GM18520 (cell line): ENCODE measurements around the gene OSBPL8.
"Not testable (repeated sequence)": the region's sequence is repeated elsewhere in the genome, so short reads cannot be mapped to it uniquely, and the experiment has no call there.

ENCODE experiments used
- ATAC-seq: cut with Tn5 transposase; IDR thresholded peaks from one replicate; pipeline ENCODE4 v1.9.1; 2021; ENCODE audit not compliant: unreplicated experiment

OSBPL8 gene

GRCh38 chr12:76374386-76375020 is 185.1 kb downstream of the OSBPL8 start:
- ATAC-seq, result no peak

GRCh38 chr12:76368230-76368629 is 191.3 kb downstream of the OSBPL8 start:
- ATAC-seq, result no peak

- no peak for ATAC-seq
Observed at GRCh38 chr12:76366163-76366562, 193.4 kb downstream of the OSBPL8 start.

GRCh38 chr12:76364131-76364530 is 195.4 kb downstream of the OSBPL8 start:
- ATAC-seq, result not testable (repeated sequence)

GRCh38 chr12:76360316-76360715 is 199.3 kb downstream of the OSBPL8 start:
- ATAC-seq, result no peak

GRCh38 chr12:76356071-76356470 is 203.5 kb downstream of the OSBPL8 start:
- ATAC-seq, result no peak

- ATAC-seq, result peak; percentile 94
Observed at GRCh38 chr12:76348079-76348901, 211.3 kb downstream of the OSBPL8 start, which contains the start of gene BBS10. Gene BBS10 (minus strand): TSS chr12:76348415. CDS start chr12:76348358, 57 bp downstream.

- ATAC-seq, result peak; percentile 27
Observed at GRCh38 chr12:76346798-76347420, 212.7 kb downstream of the OSBPL8 start.

GRCh38 chr12:76346236-76346635 is 213.3 kb downstream of the OSBPL8 start:
- ATAC-seq, result no peak

GRCh38 chr12:76345569-76345968 is 214.0 kb downstream of the OSBPL8 start:
- no peak for ATAC-seq

GRCh38 chr12:76341436-76342030 is 218.0 kb downstream of the OSBPL8 start:
- ATAC-seq, result no peak

- ATAC-seq, result no peak
Observed at GRCh38 chr12:76340680-76341435, 218.7 kb downstream of the OSBPL8 start.

- ATAC-seq, result no peak
Observed at GRCh38 chr12:76337583-76337982, 222.0 kb downstream of the OSBPL8 start.

- ATAC-seq, result no peak
Observed at GRCh38 chr12:76332606-76333005, 227.0 kb downstream of the OSBPL8 start.

- ATAC-seq, result no peak
Observed at GRCh38 chr12:76329606-76330005, 230.0 kb downstream of the OSBPL8 start.

GRCh38 chr12:76329159-76329558 is 230.4 kb downstream of the OSBPL8 start:
- no peak for ATAC-seq

- not testable (repeated sequence) for ATAC-seq
Observed at GRCh38 chr12:76319595-76320319, 239.8 kb downstream of the OSBPL8 start.

- ATAC-seq, result no peak
Observed at GRCh38 chr12:76318773-76319594, 240.6 kb downstream of the OSBPL8 start.

GRCh38 chr12:76317976-76318375 is 241.6 kb downstream of the OSBPL8 start:
- no peak for ATAC-seq
